H1 (cell line): ENCODE data around the gene SRRM4. TPM values are rescaled to one million over a fixed set of nuclear protein-coding genes. Genes with fewer than 3 reads are reported as not detected.
"Not testable (repeated sequence)": the region's sequence is repeated elsewhere in the genome, so short reads cannot be mapped to it uniquely, and the experiment has no call there.

Source experiments
- CTCF ChIA-PET: fragments of 300-600 bp; sonication (Branson Sonifier 250); formaldehyde crosslinking; loops from one replicate; lab custom pipeline; 2021; ENCODE audit not compliant: partially characterized antibody; lab: Charles Lee
- POLR2A ChIA-PET: fragments of 300-600 bp; sonication (Branson Sonifier 250); formaldehyde crosslinking; loops from one replicate; lab custom pipeline; 2021; ENCODE audit warnings: inconsistent platforms; ENCODE audit not compliant: partially characterized antibody; lab: Charles Lee
- DNase-seq, 2 experiments: peaks; one replicate each; pipeline versions ENCODE4 v3.0.0 to v3.0.0-alpha.2; 2010 to 2022; ENCODE audit warnings: low spot score in 2 of 2, low read depth in 1 of 2, mixed read lengths in 1 of 2
- FAIRE-seq: peaks from 2 replicates; lab custom pipeline; 2011; peaks lifted over from hg19 to GRCh38; lab: Jason Lieb, UNC
- H2AFZ ChIP-seq: 2 replicates; pipeline ENCODE4 v1.8.1; 2012; ENCODE audit warnings: low read length, inconsistent platforms
- H2AK5ac ChIP-seq: 2 replicates; pipeline ENCODE4 v1.6.1; 2013; ENCODE audit warnings: low read depth, low read length
- H2BK120ac ChIP-seq: replicated peaks from 2 replicates; pipeline ENCODE3; 2013; ENCODE audit warnings: low read depth, low read length, inconsistent platforms
- H2BK12ac ChIP-seq: 2 replicates; pipeline ENCODE4 v1.6.1; 2013; ENCODE audit warnings: low read depth, low read length
- H2BK15ac ChIP-seq: 2 replicates; pipeline ENCODE4 v1.6.1; 2013; ENCODE audit warnings: low read length
- H2BK20ac ChIP-seq: 2 replicates; pipeline ENCODE4 v1.6.1; 2013; ENCODE audit warnings: low read length
- H2BK5ac ChIP-seq: 2 replicates; pipeline ENCODE4 v1.6.1; 2013; ENCODE audit warnings: low read depth, low read length
- H3K14ac ChIP-seq: 2 replicates; pipeline ENCODE4 v1.6.1; 2013; ENCODE audit warnings: inconsistent platforms; ENCODE audit not compliant: insufficient read length
- H3K18ac ChIP-seq: 2 replicates; pipeline ENCODE4 v1.6.1; 2013; ENCODE audit warnings: low read length; ENCODE audit errors: extremely low read depth
- H3K23ac ChIP-seq: 2 replicates; pipeline ENCODE4 v1.6.1; 2013; ENCODE audit warnings: inconsistent platforms; ENCODE audit not compliant: insufficient read length
- H3K23me2 ChIP-seq: 2 replicates; pipeline ENCODE4 v1.6.1; 2013; ENCODE audit warnings: low read depth, low read length
- H3K27ac ChIP-seq: 2 replicates; pipeline ENCODE4 v1.6.1; 2011; ENCODE audit warnings: low read depth, low read length, inconsistent platforms
- H3K27me3 ChIP-seq, 4 experiments: replicated peaks in 1 of 4; 1 replicate in 1 of 4; 2 replicates in 3 of 4; pipeline versions ENCODE4 v1.6.1 to v1.8.1; 2011 to 2013; ENCODE audit warnings: low read length in 3 of 4, mild to moderate bottlenecking in 3 of 4, inconsistent platforms in 2 of 4, mixed read lengths in 2 of 4, moderate library complexity in 1 of 4; ENCODE audit not compliant: control insufficient read depth in 3 of 4, insufficient read depth in 3 of 4; ENCODE audit errors: extremely low read depth in 1 of 4
- H3K36me3 ChIP-seq, 4 experiments: 2 replicates each; pipeline versions ENCODE4 v1.6.1 to v1.8.1; 2011 to 2013; ENCODE audit warnings: mild to moderate bottlenecking in 4 of 4, low read length in 3 of 4, moderate library complexity in 2 of 4, control low read depth in 1 of 4, inconsistent platforms in 1 of 4; ENCODE audit not compliant: insufficient read depth in 4 of 4, control insufficient read depth in 2 of 4
- H3K4ac ChIP-seq: replicated peaks from 2 replicates; pipeline ENCODE3; 2013; ENCODE audit warnings: low read length, low read depth, mixed read lengths, inconsistent platforms; ENCODE audit not compliant: insufficient read length
- H3K4me1 ChIP-seq, 4 experiments: replicated peaks in 1 of 4; 1 replicate in 1 of 4; 2 replicates in 3 of 4; pipeline versions ENCODE4 v1.6.1 to v1.8.1; 2011 to 2013; ENCODE audit warnings: low read length in 3 of 4, inconsistent platforms in 2 of 4, mixed read lengths in 1 of 4; ENCODE audit not compliant: insufficient read depth in 4 of 4, control insufficient read depth in 3 of 4
- H3K4me2 ChIP-seq, 2 experiments: 2 replicates each; pipeline versions ENCODE4 v1.6.1 to v1.8.1; 2011 to 2013; ENCODE audit warnings: low read depth in 2 of 2, low read length in 2 of 2, control low read depth in 1 of 2, inconsistent platforms in 1 of 2, mild to moderate bottlenecking in 1 of 2; ENCODE audit not compliant: insufficient read depth in 1 of 2
- H3K4me3 ChIP-seq, 4 experiments: fragments of 200-600, 300-600 bp in 1 of 4; sonication (generic), shearing (Covaris generic), sonication (Bioruptor Twin) in 1 of 4; 2 replicates each; pipeline versions ENCODE4 v1.5.1 to v1.8.1; 2011 to 2016; ENCODE audit warnings: low read length in 4 of 4, low read depth in 3 of 4, control low read depth in 2 of 4, inconsistent platforms in 2 of 4, mild to moderate bottlenecking in 2 of 4, mixed read lengths in 1 of 4, moderate library complexity in 1 of 4; ENCODE audit not compliant: insufficient read depth in 2 of 4; ENCODE audit errors: extremely low read depth in 1 of 4
- H3K56ac ChIP-seq: replicated peaks from 2 replicates; pipeline ENCODE3; 2013; ENCODE audit warnings: low read depth, mild to moderate bottlenecking, mixed read lengths, low read length, inconsistent platforms; ENCODE audit not compliant: insufficient read length
- H3K79me1 ChIP-seq: 2 replicates; pipeline ENCODE4 v1.6.1; 2013; ENCODE audit warnings: low read depth, low read length, control low read depth
- H3K79me2 ChIP-seq, 2 experiments: 2 replicates each; pipeline versions ENCODE4 v1.6.1 to v1.8.1; 2012 to 2013; ENCODE audit warnings: low read length in 2 of 2, mild to moderate bottlenecking in 2 of 2, inconsistent platforms in 1 of 2; ENCODE audit not compliant: insufficient read depth in 2 of 2, control insufficient read depth in 1 of 2
- H3K9ac ChIP-seq, 4 experiments: replicated peaks in 1 of 4; 1 replicate in 1 of 4; 2 replicates in 3 of 4; pipeline versions ENCODE4 v1.6.1 to v1.8.1; 2011 to 2013; ENCODE audit warnings: low read depth in 3 of 4, low read length in 3 of 4, control low read depth in 2 of 4, mild to moderate bottlenecking in 2 of 4, moderate library complexity in 2 of 4, inconsistent platforms in 1 of 4; ENCODE audit errors: extremely low read depth in 1 of 4
- H3K9me3 ChIP-seq, 2 experiments: 2 replicates each; pipeline versions ENCODE4 v1.6.1 to v1.8.1; 2012 to 2013; ENCODE audit warnings: mild to moderate bottlenecking in 2 of 2, moderate library complexity in 2 of 2, control low read depth in 1 of 2, inconsistent platforms in 1 of 2, low read depth in 1 of 2, low read length in 1 of 2, mixed read lengths in 1 of 2; ENCODE audit not compliant: insufficient read depth in 2 of 2
- H4K20me1 ChIP-seq, 2 experiments: replicated peaks in 1 of 2; 2 replicates each; pipeline versions ENCODE3 to v1.8.1; 2011 to 2013; ENCODE audit warnings: inconsistent platforms in 2 of 2, low read length in 2 of 2, mild to moderate bottlenecking in 1 of 2; ENCODE audit not compliant: insufficient read depth in 2 of 2, control insufficient read depth in 1 of 2
- H4K5ac ChIP-seq: 2 replicates; pipeline ENCODE4 v1.6.1; 2013; ENCODE audit warnings: low read length, low read depth, mixed read lengths, inconsistent platforms; ENCODE audit not compliant: insufficient read length
- H4K8ac ChIP-seq: 2 replicates; pipeline ENCODE4 v1.8.0; 2013; ENCODE audit warnings: mild to moderate bottlenecking, moderate library complexity, low read length, inconsistent platforms; ENCODE audit not compliant: insufficient read depth; ENCODE audit errors: extremely low read depth
- H4K91ac ChIP-seq: replicated peaks from 2 replicates; pipeline ENCODE3; 2013; ENCODE audit warnings: low read length, mixed read lengths, inconsistent platforms; ENCODE audit not compliant: insufficient read length
- WGBS, 2 experiments: shearing (Covaris generic) in 1 of 2; methylation state at CpG; one replicate each; pipeline versions ENCODE4 v1.1.6 to v1.1.7; 2013 to 2015; ENCODE audit warnings: low lambda C conversion rate in 2 of 2, mixed read lengths in 2 of 2, inconsistent platforms in 1 of 2, low coverage in 1 of 2, missing lambda C conversion rate in 1 of 2; ENCODE audit not compliant: insufficient replicate concordance in 2 of 2, insufficient coverage in 1 of 2, insufficient read length in 1 of 2; ENCODE audit errors: extremely low coverage in 1 of 2, missing lambda C conversion rate in 1 of 2; 5-methylcytosine and 5-hydroxymethylcytosine counted together
- polyA plus RNA-seq, 7 experiments: library from polyadenylated mRNA; depleted of rRNA in 3 of 7; stranded (reverse) in 5 of 7; unstranded in 2 of 7; fragments of >200 nt in 5 of 7; fragments of 200-250 nt in 2 of 7; gene quantifications; 1 replicate in 5 of 7; 2 replicates in 1 of 7; 4 replicates in 1 of 7; pipeline versions ENCODE4 v1.2.1 to v1.2.3, GENCODE V29; 2011 to 2013; ENCODE audit warnings: missing spikeins in 2 of 7, mixed read lengths in 2 of 7
- total RNA-seq: library from RNA; stranded (reverse); fragmentation: NEBNext Ultra II Directional; extraction: Animal tissue kit (Norgen Biotek cat#: 25700); gene quantifications from 2 replicates; pipeline ENCODE4 v1.2.1, GENCODE V29; 2021

SRRM4 gene
- total and polyA plus RNA-seq, 2 of the 8 experiments (the other 6 are each of a cell fraction or from before 2014, with no cell fraction given) = 0.53 to 1.1 TPM

GRCh38 chr12:119033332-119033731 lies 52.0 kb downstream of the SRRM4 start:
- H3K36me3 ChIP-seq, H2BK5ac ChIP-seq, H3K4me3 ChIP-seq, H3K79me2 ChIP-seq, H2BK120ac ChIP-seq, DNase-seq, H4K8ac ChIP-seq, H3K9me3 ChIP-seq, H4K20me1 ChIP-seq, H3K27ac ChIP-seq, H3K14ac ChIP-seq, H2BK15ac ChIP-seq, H3K27me3 ChIP-seq, H3K4ac ChIP-seq, H3K18ac ChIP-seq, H3K9ac ChIP-seq, H3K23me2 ChIP-seq, H2AK5ac ChIP-seq, H2BK20ac ChIP-seq, H3K4me1 ChIP-seq, H3K79me1 ChIP-seq, H2BK12ac ChIP-seq, FAIRE-seq, H4K5ac ChIP-seq, H4K91ac ChIP-seq, H2AFZ ChIP-seq, H3K56ac ChIP-seq, H3K23ac ChIP-seq, H3K4me2 ChIP-seq: not testable (repeated sequence)
- ChIA-PET POLR2A (interaction anchor here (1.1 kb wide), 1 partner anchor 12 kb away, joined by 3 read pairs; no protein-coding TSS in a partner anchor), CTCF (interaction anchor here (1.1 kb wide), 1 partner anchor 12 kb away, joined by 3 read pairs; no protein-coding TSS in a partner anchor)
- 83% methylated on average over 14 of the region's 14 CpGs; no CpG with 5 or more reads in 1 of the 2 experiments for WGBS, 2 experiments
